GM18498 (cell line): ENCODE data around the gene CLEC18A.
"Not testable (repeated sequence)": the region's sequence is repeated elsewhere in the genome, so short reads cannot be mapped to it uniquely, and the experiment has no call there.

Experiments
- ATAC-seq: cut with Tn5 transposase; IDR thresholded peaks from one replicate; pipeline ENCODE4 v1.9.1; 2021; ENCODE audit warnings: mild to moderate bottlenecking, moderate library complexity; ENCODE audit not compliant: unreplicated experiment

CLEC18A gene

GRCh38 chr16:69929480-69929879 is 21.7 kb upstream of the CLEC18A start:
- ATAC-seq: no peak

- no peak for ATAC-seq
These were observed 20.9 kb upstream of the CLEC18A start for GRCh38 chr16:69930117-69930776.

- ATAC-seq: no peak
These were observed 19.5 kb upstream of the CLEC18A start for GRCh38 chr16:69931631-69932030.

- no peak for ATAC-seq
These were observed 18.9 kb upstream of the CLEC18A start for GRCh38 chr16:69932228-69932627.

DNA sequence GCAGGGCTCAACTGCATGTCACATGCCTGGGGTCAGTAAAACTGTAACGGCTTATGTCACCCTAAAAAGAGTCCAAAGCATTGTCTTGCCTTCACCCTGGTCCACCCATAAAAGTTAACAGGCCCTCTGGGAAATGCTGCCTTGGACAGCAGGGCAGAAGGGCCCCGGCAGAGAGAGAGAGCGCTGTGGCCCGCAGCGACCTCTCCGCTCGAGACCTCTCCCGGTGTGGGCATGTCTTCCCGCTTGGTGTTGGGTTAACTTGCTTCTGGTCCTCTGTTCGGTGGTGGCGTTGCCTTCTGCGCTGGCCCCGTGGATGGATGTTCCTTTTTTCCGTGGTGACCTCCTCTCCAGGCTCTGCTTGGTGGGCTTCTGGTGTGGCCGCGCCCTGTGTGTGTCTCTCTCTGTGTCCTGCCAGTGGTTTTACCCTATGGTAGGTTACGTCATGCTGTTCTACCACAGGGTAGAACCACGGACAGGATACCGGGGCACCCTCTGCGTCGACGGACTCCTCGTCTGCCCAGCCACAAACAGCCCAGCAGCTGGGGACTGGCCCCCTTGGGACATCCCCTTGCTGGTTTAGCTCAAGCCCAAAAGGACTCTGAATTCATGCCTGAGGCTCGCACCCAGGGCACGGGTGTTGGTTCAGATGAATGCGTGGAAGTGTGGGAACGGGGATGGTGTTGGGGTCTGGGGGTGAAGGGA is 18.3 kb upstream of the CLEC18A start:
- no peak for ATAC-seq

DNA sequence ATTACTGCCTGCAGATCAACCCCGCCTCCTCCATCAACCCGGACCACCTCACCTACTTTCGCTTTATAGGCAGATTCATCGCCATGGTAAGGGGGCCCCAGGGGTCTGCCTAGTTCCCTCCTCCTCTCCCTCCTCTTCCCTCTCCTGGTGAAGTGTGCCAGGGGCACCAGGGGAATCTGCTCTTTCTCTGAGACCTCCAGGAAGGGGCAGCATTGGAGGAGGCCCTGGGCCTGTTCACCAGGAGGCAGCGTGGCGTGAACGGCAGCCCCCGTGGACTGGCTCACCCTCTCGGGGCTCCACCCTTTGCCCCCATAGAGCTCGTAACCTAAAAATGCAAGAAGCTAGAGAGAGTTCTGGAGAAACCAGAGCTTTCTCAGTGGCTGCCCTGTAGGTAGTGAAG is 17.1 kb upstream of the CLEC18A start:
- no peak for ATAC-seq

GRCh38 chr16:69934751-69935150 is 16.4 kb upstream of the CLEC18A start:
- no peak for ATAC-seq

GRCh38 chr16:69935278-69935711 is 15.8 kb upstream of the CLEC18A start:
- no peak for ATAC-seq

DNA sequence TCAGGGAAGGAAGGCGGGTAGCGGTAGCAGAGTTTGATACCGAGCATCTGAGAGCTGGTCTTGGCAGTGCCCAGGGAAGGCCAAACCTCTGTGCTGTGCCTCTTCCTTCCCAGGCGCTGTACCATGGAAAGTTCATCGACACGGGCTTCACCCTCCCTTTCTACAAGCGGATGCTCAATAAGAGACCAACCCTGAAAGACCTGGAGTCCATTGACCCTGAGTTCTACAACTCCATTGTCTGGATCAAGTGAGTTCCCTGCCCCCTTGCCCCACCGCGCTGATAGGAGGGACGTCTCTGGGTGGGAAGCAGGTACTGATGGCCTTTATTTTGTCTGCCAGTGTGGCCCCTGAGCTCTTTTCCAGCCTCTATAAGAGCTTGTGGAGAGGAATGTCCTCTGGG is 15.4 kb upstream of the CLEC18A start:
- no peak for ATAC-seq

DNA sequence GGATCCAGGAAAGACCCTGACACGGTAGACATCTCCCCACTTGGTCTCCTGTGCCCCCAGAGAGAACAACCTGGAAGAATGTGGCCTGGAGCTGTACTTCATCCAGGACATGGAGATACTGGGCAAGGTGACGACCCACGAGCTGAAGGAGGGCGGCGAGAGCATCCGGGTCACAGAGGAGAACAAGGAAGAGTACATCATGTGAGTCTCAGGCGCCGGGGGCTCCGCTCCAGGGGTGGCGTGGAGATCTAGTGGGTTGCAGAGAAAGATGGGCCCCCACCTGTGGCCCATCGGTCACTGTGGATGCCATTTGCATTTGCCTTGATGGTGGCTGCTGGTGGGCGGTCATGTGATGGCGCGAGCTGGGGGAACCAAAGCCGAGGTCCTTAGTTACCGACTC is 14.9 kb upstream of the CLEC18A start:
- ATAC-seq: no peak

GRCh38 chr16:69936751-69937211 is 14.4 kb upstream of the CLEC18A start:
- ATAC-seq: no peak

DNA sequence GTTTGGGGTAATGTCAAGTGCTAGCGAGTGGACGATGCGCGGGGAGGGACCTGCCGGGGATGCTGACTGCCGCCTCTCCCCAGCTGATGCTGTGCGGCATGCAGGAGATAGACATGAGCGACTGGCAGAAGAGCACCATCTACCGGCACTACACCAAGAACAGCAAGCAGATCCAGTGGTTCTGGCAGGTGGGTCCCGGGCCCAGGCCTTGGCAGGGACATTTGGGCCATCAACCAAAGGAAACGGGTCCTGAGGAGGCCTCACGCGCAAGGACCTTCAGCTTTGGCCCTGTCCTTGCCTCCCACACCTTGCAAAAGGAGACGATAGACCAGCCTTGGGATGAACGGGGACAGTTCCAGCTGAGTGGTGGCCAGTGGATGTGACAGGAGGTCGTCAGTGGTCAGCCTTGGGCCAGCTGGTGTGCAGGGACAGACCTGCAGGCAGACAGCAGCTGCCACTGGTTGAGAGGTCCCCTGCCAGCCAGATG is 13.6 kb upstream of the CLEC18A start:
- no peak for ATAC-seq

- ATAC-seq: no peak
These were observed 11.9 kb upstream of the CLEC18A start for GRCh38 chr16:69938981-69939820.

DNA sequence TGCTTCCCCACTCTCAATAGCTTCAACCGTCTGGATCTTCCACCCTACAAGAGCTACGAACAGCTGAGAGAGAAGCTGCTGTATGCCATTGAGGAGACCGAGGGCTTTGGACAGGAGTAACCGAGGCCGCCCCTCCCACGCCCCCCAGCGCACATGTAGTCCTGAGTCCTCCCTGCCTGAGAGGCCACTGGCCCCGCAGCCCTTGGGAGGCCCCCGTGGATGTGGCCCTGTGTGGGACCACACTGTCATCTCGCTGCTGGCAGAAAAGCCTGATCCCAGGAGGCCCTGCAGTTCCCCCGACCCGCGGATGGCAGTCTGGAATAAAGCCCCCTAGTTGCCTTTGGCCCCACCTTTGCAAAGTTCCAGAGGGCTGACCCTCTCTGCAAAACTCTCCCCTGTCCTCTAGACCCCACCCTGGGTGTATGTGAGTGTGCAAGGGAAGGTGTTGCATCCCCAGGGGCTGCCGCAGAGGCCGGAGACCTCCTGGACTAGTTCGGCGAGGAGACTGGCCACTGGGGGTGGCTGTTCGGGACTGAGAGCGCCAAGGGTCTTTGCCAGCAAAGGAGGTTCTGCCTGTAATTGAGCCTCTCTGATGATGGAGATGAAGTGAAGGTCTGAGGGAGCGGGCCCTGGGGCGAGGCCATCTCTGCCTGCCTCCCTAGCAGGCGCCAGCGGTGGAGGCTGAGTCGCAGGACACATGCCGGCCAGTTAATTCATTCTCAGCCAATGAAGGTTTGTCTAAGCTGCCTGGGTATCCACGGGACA is 11.1 kb upstream of the CLEC18A start:
- no peak for ATAC-seq

- no peak for ATAC-seq
These were observed 10.5 kb upstream of the CLEC18A start for GRCh38 chr16:69940676-69941075.

DNA sequence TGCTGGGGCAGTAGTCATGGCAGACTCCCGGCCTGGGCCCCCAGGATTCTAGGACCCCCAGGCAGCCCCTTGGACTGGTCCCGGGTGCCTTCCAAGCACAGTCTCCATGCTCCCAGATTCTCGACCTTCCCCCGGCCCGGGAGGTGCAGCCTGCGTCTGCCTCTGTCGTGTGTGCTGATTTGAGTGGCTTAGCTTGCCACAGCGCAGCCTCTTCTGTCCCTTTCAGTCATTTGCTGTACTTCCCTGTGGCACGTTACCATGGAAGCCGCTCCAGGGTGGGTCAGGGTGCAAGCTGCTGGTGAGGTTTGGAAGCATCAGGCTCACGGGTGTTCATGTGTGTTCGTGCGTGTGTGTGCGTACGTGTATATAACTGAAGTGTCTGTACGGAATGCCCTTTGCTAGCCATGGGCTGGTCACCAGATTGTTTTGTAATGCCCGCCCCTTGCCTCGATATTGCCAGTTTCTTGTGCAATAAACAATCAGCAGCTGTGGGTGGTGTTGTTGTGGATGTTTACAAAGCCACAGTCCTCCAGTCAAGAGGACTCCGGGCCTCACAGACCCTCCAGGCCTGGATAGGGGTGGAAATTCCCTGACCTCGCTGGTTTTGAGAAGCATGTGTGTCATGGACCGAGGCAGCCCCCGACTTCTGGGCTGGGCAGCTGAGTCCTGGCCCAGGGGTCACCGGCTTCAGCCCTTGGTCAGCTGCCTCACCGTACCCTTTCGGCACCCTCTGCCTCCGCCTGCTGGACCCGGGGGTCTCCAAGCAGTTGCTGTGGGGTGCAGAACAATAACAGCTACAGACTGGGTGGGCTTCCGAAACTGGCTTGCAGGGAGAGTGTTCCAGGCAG is 9.7 kb upstream of the CLEC18A start:
- no peak for ATAC-seq

- ATAC-seq: no peak
These were observed 9.0 kb upstream of the CLEC18A start for GRCh38 chr16:69942099-69942491.

GRCh38 chr16:69942627-69943170 is 8.4 kb upstream of the CLEC18A start:
- no peak for ATAC-seq

DNA sequence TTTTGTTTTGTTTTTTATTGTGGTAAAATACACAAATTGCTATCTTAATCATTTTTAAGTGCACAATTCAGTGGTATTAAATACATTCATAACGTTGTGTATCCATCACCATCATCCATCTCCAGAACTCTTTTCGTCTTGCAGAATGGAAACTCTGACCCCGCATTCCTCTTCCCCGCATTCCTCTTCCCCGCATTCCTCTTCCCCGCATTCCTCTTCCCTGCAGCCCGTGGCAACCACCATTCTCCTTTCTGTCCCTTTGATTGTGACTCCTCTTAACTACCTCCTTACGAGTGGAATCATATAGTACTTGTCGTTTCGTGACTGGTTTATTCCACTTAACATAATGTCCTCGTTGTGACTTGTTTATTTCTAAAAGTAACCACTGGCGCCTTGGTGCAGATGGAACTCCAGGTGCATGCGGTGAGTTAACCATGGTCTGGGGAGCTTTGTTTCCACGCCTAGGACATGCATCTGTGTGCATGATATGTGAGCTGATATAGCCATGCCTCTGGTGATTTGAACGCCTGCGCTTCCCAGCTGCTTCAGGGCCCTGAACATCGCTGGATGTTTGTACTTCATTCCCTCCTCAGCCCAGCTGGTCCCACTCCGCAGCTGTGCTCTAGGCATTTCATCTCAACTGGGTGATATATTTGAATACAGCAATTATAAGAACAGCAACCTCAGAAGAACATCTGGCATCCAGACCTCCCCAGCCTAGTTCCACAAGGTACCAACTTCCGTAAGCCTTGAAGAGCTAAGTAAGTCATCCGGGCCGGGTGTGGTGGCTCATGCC is 7.7 kb upstream of the CLEC18A start:
- ATAC-seq: not testable (repeated sequence)
